Esophagus (tissue), 2 donors: ENCODE data around the gene UQCC3. TPM values are rescaled to one million over a fixed set of nuclear protein-coding genes. Genes with fewer than 3 reads are reported as not detected.
"Not testable (repeated sequence)": the region's sequence is repeated elsewhere in the genome, so short reads cannot be mapped to it uniquely, and the experiment has no call there.

Experiments
- H3K27ac ChIP-seq, 2 donors: one replicate each; pipeline ENCODE4 v1.5.1; 2013; ENCODE audit warnings: low read depth in 2 of 2, mild to moderate bottlenecking in 2 of 2, inconsistent platforms in 1 of 2, low read length in 1 of 2, moderate library complexity in 1 of 2
- H3K27me3 ChIP-seq, 2 donors: one replicate each; pipeline ENCODE4 v1.6.1; 2013; ENCODE audit warnings: low read length in 2 of 2, control low read depth in 1 of 2, mild to moderate bottlenecking in 1 of 2; ENCODE audit not compliant: insufficient read depth in 2 of 2, control insufficient read depth in 1 of 2
- H3K36me3 ChIP-seq, 2 donors: one replicate each; pipeline ENCODE4 v1.6.1; 2013; ENCODE audit warnings: low read length in 1 of 2; ENCODE audit not compliant: control insufficient read depth in 2 of 2, insufficient read depth in 2 of 2
- H3K4me1 ChIP-seq, 2 donors: one replicate each; pipeline ENCODE4 v1.6.1; 2013; ENCODE audit warnings: low read length in 1 of 2; ENCODE audit not compliant: control insufficient read depth in 2 of 2, insufficient read depth in 2 of 2
- H3K4me3 ChIP-seq, 2 donors: one replicate each; pipeline ENCODE4 v1.5.1; 2013; ENCODE audit warnings: low read length in 2 of 2, mild to moderate bottlenecking in 2 of 2, low read depth in 1 of 2, moderate library complexity in 1 of 2
- H3K9me3 ChIP-seq, 2 donors: one replicate each; pipeline ENCODE4 v1.6.1; 2013; ENCODE audit warnings: mild to moderate bottlenecking in 2 of 2, low read depth in 1 of 2, low read length in 1 of 2, moderate library complexity in 1 of 2; ENCODE audit not compliant: control insufficient read depth in 2 of 2, insufficient read depth in 1 of 2
- WGBS, 2 donors: extraction: QIAGEN DNeasy Blood & Tissue Kit; methylation state at CpG; one replicate each; pipeline ENCODE4 v1.1.7; 2013; 5-methylcytosine and 5-hydroxymethylcytosine counted together
- polyA plus RNA-seq, 2 donors: library from polyadenylated mRNA; stranded (reverse); fragments of 200-250 nt; gene quantifications; one replicate each; pipeline ENCODE4 v1.2.3, GENCODE V29; 2013
- donor health status: healthy with polysubstance abuse.
- donor health status: Bipolar disorder and iron deficiency.

Gene UQCC3
- polyA plus RNA-seq, 2 donors, result 16.5 to 23.2 TPM

GRCh38 chr11:62647609-62648005, 23.9 kb upstream of the UQCC3 start:
- Histone ChIP-seq H3K4me3 (no peak overlapping the region), H3K4me1 (peaks cover 0 to 11% of the 10 kb centered on the region in 2 donors), H3K27ac (no peak overlapping the region), H3K27me3 (no peaks in the 10 kb centered on the region), H3K36me3 (peaks cover 10 to 25% of the 10 kb centered on the region in 2 donors), H3K9me3 (no peaks in the 10 kb centered on the region)
- WGBS, 2 donors, result 82 to 87% methylated on average over 6 of the region's 6 CpGs

GRCh38 chr11:62648185-62648966, 23.1 kb upstream of the UQCC3 start:
- H3K36me3 ChIP-seq, result peaks cover 10 to 25% of the 10 kb centered on the region in 2 donors
- H3K4me3 ChIP-seq, result no peak overlapping the region
- WGBS, 2 donors, result 90 to 91% methylated on average over 24 of the region's 24 CpGs
- no peak overlapping the region for H3K27ac ChIP-seq
- H3K27me3 ChIP-seq, result no peaks in the 10 kb centered on the region
- H3K4me1 ChIP-seq, result peaks cover 0 to 11% of the 10 kb centered on the region in 2 donors
- no peaks in the 10 kb centered on the region for H3K9me3 ChIP-seq

DNA sequence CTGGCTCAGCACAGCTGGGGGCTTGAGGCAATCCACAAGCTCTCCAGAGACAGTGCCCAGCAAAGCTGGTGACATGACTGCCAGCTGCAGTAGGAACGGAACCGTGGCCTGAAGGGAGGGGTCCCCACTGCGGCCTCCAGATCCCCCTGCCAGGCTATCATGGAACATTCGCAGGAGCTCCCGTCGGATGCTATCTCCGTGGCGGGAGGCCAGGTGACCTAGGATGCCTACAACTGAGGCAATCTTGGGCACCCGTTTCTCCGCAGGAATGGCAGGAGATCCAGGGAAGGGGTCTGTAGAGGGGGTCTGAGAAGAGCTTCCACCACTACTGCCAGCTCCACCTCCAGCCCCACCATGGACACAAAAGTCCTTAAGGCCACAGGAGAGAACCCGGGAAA, 22.5 kb upstream of the UQCC3 start:
- no peaks in the 10 kb centered on the region for H3K9me3 ChIP-seq
- no peak overlapping the region for H3K4me3 ChIP-seq
- H3K27me3 ChIP-seq, result no peaks in the 10 kb centered on the region
- peaks cover 0 to 11% of the 10 kb centered on the region in 2 donors for H3K4me1 ChIP-seq
- H3K27ac ChIP-seq, result no peak overlapping the region
- H3K36me3 ChIP-seq, result peaks cover 10 to 25% of the 10 kb centered on the region in 2 donors
- WGBS, 2 donors, result 92% methylated on average over 10 to 11 of the region's 11 CpGs

GRCh38 chr11:62649486-62649885, 22.0 kb upstream of the UQCC3 start:
- Histone ChIP-seq H3K27ac (no peak overlapping the region), H3K27me3 (no peaks in the 10 kb centered on the region), H3K4me1 (peaks cover 0 to 11% of the 10 kb centered on the region in 2 donors), H3K36me3 (peaks cover 10 to 25% of the 10 kb centered on the region in 2 donors), H3K4me3 (no peak overlapping the region), H3K9me3 (no peaks in the 10 kb centered on the region)
- 89 to 90% methylated on average over 11 of the region's 11 CpGs for WGBS, 2 donors

GRCh38 chr11:62650283-62650682, 21.2 kb upstream of the UQCC3 start:
- H3K4me3 ChIP-seq, H3K27me3 ChIP-seq, H3K27ac ChIP-seq, H3K4me1 ChIP-seq, H3K9me3 ChIP-seq: not testable (repeated sequence)
- H3K36me3 ChIP-seq, result peaks cover 10 to 25% of the 10 kb centered on the region in 2 donors
- 93 to 95% methylated on average over 12 of the region's 12 CpGs for WGBS, 2 donors

GRCh38 chr11:62652161-62653006, 19.1 kb upstream of the UQCC3 start:
- peaks cover 10 to 24% of the 10 kb centered on the region in 2 donors for H3K36me3 ChIP-seq
- 22 to 25% methylated on average over 16 of the region's 16 CpGs for WGBS, 2 donors
- no peaks in the 10 kb centered on the region for H3K9me3 ChIP-seq
- H3K4me1 ChIP-seq, result peaks cover 0 to 2% of the 10 kb centered on the region in 2 donors
- peak overlapping the region; percentile 86 to 95 for H3K4me3 ChIP-seq
- no peaks in the 10 kb centered on the region for H3K27me3 ChIP-seq
- peak overlapping the region; percentile 96 to 98 for H3K27ac ChIP-seq

GRCh38 chr11:62654297-62654696, 17.2 kb upstream of the UQCC3 start:
- H3K4me3 ChIP-seq, result no peak overlapping the region
- no peaks in the 10 kb centered on the region for H3K27me3 ChIP-seq
- no peak overlapping the region for H3K27ac ChIP-seq
- H3K36me3 ChIP-seq, result peaks cover 3 to 5% of the 10 kb centered on the region in 2 donors
- no peaks in the 10 kb centered on the region for H3K4me1 ChIP-seq
- no peaks in the 10 kb centered on the region for H3K9me3 ChIP-seq
- 83 to 88% methylated on average over 11 of the region's 11 CpGs for whole genome bisulfite sequencing, 2 donors

DNA sequence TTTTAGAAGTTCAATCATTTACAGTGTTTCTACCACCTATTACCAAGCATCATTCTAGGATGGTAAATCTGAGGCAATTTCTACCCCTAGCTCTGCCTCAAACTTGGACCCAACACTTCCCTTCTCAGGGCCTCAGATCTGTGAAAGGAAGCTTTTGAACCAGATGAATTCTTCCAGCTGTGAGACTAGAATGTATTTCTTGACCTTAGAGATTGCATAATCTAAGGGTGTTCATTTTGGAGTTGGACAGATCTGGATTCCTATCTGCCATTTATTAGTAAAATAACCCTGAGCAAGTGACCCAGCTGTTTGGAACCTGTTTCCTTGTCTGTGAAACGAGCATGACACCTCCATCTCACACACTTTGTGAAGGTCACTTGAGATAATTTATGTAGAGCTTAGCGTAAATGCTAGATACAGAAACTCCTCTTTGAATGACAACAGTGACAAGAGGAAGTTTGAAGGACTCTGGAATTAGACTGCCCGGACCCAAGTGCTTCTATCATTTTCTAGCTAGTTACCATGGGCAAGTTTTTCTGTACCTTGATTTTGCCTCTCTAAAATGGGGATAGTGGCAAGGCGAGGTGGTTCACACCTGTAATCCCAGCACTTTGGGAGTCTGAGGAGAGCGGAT, 14.6 kb upstream of the UQCC3 start:
- 68 to 70% methylated on average over 5 of the region's 5 CpGs for WGBS, 2 donors
- H3K27me3 ChIP-seq, result no peaks in the 10 kb centered on the region
- no peaks in the 10 kb centered on the region for H3K9me3 ChIP-seq
- no peaks in the 10 kb centered on the region for H3K36me3 ChIP-seq
- H3K27ac ChIP-seq, result no peak overlapping the region
- H3K4me3 ChIP-seq, result no peak overlapping the region
- H3K4me1 ChIP-seq, result no peaks in the 10 kb centered on the region

DNA sequence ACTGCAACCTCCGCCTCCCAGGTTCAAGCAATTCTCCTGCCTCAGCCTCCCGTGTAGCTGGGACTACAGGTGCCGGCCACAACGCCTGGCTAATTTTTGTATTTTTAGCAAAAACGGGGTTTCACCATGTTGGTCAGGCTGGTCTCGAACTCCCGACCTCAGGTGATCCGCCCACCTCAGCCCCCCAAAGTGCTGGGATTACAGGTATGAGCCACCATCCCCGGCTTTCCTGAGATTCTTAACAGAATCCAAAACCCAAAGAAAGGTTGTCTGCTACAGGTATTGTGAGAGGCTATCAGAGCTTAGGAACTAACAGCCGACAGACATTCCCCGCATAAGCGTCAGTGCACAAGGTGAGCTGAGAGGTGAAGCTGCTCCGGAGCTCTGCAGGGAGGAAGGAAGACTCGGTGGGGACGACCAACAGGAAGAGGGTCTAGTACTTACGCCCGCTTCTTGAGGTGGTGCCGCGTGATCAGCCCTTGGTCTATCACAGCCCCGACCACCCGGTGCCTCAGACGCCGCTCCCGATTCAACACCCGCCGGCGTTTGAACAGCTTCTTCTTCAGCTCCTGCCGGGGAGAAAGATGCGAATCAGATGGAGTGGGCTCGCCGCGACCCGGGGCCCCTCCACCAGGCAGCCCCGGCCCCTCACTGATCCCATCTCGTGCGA, 6.9 kb upstream of the UQCC3 start:
- peaks cover 3 to 5% of the 10 kb centered on the region in 2 donors for H3K36me3 ChIP-seq
- WGBS, 2 donors, result 3% methylated on average over 35 to 36 of the region's 36 CpGs
- H3K27ac ChIP-seq, result peak overlapping the region; percentile 91 to 97
- H3K27me3 ChIP-seq, result no peaks in the 10 kb centered on the region
- H3K4me1 ChIP-seq, result peaks cover 4 to 10% of the 10 kb centered on the region in 2 donors
- H3K4me3 ChIP-seq, result peak overlapping the region; percentile 82 to 91
- H3K9me3 ChIP-seq, result no peaks in the 10 kb centered on the region
